GM21737 (cell line): ENCODE measurements around the gene SLF1.
A peak's percentile ranks its signal among the peaks of the same experiment; 100 is the strongest.
"Not testable (repeated sequence)": the region's sequence is repeated elsewhere in the genome, so short reads cannot be mapped to it uniquely, and the experiment has no call there.

ENCODE experiments used
- ATAC-seq: cut with Tn5 transposase; IDR thresholded peaks from one replicate; pipeline ENCODE4 v1.9.1; 2021; ENCODE audit warnings: mild to moderate bottlenecking, moderate library complexity; ENCODE audit not compliant: unreplicated experiment

Gene SLF1

GRCh38 chr5:94618493-94619328 is at the start of gene SLF1, which contains the start of gene KIAA0825:
Gene SLF1 (plus strand): TSS chr5:94618669. CDS start chr5:94628811, 10,142 bp downstream.
Gene KIAA0825 (minus strand): TSS chr5:94618604. CDS start chr5:94537126, 81,478 bp downstream.
- ATAC-seq = peak; percentile 96

- no peak for ATAC-seq
Measured at GRCh38 chr5:94571415-94571814, 47.1 kb upstream of the SLF1 start.

- ATAC-seq = not testable (repeated sequence)
Measured at GRCh38 chr5:94573349-94573748, 45.1 kb upstream of the SLF1 start.

GRCh38 chr5:94575196-94575595 is 43.3 kb upstream of the SLF1 start:
- no peak for ATAC-seq

GRCh38 chr5:94577466-94578245 is 40.8 kb upstream of the SLF1 start:
- ATAC-seq = peak; percentile 84

- no peak for ATAC-seq
Measured at GRCh38 chr5:94595281-94595840, 23.1 kb upstream of the SLF1 start.

- ATAC-seq = no peak
Measured at GRCh38 chr5:94613583-94613982, 4.9 kb upstream of the SLF1 start.

DNA sequence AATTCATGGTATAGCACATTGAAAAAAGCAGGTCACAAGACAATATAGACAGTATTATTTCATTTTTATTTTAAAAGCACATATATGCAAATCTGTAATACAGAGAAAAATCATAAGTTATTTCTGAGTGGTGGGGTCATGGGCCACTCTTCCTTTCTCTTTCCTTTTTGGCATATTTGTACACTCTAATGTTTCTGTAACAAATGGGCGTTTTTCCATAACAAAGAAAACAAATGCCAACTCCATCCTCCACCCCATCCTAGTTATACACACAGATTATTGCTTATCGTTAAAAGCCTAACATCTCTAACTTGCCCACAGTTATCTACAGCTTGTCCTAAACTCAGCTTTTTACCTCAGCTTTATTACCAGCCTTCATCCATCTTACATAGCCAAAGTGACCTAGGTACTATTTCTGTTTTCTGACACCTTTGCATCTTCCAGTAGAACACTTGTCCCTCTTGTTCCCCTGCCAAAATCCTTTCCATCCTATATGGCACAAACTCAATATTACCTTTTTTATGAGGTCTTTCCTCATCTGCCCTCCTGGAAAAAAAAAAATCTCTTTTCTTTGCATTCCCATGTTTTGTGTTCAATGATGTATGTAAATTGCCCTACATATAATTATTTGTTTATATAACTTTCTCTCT is 4.2 kb upstream of the SLF1 start:
- ATAC-seq = no peak

DNA sequence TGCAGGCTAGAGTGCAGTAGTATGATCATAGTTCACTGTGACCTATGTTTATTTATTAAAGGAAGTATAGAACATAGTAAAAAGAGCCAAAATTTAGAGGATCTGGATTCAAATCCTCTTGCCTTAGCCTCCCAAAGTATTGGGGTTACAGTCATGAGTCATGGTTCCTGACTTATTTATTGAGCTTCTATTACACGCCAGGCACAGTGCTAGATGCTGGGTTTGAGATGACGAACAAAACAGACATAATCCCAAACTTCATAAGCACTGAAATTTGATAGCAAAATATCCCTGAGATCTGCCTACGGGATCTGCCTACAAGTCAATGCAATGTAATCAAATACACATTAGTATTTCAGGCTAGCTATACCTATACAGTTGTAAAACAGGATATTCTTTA is 2.6 kb upstream of the SLF1 start:
- no peak for ATAC-seq

- ATAC-seq = peak; percentile 24
Measured at GRCh38 chr5:94618029-94618492, 408 bp upstream of the SLF1 start.

GRCh38 chr5:94620256-94620655 is 1.8 kb downstream of the SLF1 start:
- ATAC-seq = no peak

GRCh38 chr5:94621763-94622162 is 3.3 kb downstream of the SLF1 start:
- ATAC-seq = no peak

- no peak for ATAC-seq
Measured at GRCh38 chr5:94623011-94623410, 4.5 kb downstream of the SLF1 start.

DNA sequence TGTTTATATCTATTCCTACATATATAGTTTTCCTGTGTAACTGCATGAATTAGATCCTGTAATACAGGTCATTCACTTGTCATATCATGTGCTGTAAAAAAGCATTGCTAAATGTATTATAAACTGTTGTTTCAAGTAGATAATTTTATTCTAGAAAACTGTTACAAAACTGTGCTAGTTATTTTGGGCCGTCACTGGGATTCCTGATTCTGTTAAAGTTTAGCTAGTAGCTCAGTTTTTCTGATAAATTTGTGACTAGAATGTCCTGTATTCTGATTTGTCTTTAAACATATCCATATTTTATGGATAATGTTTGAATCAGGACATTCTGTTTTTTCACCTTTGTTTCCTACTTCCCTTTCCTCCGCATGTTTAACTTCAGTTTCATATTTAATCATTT is 5.4 kb downstream of the SLF1 start:
- no peak for ATAC-seq

DNA sequence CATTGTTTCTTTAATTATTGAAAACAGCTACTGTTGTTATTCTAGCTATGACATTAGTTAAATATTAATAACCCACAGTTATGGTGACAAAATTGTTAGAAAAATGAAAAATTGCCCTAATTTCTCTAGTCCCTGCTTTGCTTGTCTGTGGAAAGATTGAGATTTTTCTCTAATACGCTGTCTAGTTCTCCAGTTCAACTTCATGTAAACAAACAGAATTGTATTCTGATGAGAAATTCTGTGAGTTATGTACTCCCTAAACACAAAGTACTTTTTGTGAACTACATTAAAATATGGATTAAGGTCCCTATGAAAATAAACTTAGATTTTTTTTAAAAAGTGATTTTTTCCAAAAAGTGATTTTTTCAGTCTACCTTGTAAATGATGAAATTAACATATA is 8.7 kb downstream of the SLF1 start:
- ATAC-seq = no peak

GRCh38 chr5:94632024-94632423 is 13.6 kb downstream of the SLF1 start:
- peak; percentile 99 for ATAC-seq

DNA sequence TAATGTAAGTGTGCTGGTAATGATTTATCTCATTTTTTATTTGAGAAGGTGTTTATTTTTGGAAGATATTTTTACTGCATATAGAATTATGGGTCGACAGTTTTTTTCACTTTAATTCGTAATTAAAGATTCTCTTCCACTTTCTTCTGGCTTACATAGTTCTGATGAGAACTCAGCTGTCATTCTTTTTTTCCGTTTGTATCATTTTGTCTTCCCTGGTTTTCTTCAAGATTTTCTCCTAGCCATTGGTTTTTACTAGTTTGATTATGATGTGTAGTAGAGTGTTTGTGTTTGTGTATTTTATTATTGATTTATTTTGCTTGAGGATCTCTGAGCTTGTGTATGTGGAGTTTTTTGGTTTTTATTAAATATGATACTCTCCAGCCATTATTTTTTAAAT is 21.7 kb downstream of the SLF1 start:
- ATAC-seq = no peak

DNA sequence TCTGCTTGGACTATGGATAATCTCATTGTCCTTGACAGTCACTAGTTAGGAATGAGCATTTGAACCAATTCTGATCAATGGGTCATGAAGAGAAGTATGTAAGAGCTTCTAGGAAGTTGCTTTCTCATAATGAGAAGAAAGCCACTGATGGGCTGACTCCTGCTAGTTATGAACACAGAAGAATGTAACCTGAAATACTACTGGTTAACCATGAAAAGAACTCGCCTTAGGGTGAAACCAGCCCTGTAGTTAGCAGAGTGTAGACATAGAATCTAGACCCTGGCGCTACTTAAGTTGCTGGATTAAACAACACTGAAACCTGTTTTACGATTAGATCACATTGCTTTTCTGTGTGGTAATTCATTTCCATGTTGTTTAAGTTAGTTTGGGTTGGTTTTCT is 26.6 kb downstream of the SLF1 start:
- ATAC-seq = no peak

DNA sequence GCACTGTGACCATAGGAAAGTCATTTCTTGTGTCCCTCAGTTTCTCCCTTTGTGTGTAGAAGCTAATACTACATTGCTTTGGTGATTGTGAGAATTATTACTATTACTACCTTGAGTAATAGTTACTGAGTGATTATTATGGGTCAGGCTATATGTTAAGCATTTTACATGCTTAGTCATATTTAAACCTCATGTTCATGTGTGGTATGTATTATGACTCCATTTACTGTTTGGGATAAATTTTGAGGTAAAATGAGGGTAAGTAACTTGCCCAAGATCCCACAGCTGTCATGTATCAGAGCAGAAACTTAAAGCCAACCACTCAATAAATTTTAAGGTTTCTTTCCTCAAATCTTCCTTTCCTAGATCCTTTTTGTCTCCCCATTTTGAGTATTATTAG is 28.3 kb downstream of the SLF1 start:
- ATAC-seq = no peak

DNA sequence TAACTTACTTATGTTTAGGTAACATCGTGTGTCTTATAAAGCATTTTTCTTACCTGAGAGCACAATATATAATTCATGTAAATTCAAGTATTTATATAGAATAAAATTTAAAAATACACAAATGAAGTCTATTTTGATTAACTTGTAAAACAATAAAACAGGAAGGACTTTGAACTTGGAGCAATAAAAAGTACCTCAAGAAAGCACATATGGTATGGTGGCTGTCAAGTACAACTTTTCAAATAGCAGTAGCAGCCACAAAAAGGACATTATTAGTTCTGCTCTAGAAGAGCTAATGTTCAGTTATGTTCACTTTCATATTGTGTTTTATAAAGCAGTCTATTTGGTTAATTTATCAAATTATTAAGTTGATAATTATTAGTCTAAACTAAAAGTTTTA is 31.4 kb downstream of the SLF1 start:
- no peak for ATAC-seq

DNA sequence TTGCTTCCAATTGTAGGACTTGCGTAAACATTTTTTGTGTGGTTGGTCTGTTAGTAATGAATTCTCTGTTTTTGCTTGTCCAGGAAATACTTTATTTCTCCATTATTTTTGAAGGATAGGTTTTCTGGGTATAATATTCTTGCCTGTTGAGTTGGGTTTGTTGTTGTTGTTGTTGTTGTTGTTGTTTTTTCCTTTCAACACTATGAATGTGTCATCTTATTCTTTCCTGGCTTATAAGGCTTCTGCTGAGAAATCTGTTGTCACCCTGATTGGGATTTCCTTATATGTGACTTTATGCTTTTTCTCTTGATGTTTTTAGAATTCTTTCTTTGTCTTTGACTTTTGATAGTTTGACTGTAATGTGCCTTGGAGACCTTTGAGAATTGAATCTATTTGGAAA is 39.8 kb downstream of the SLF1 start:
- ATAC-seq = no peak
